Gastroesophageal sphincter (tissue), 4 donors: ENCODE results near the gene MXD3. TPM values are rescaled to one million over a fixed set of nuclear protein-coding genes. Genes with fewer than 3 reads are reported as not detected.

Source experiments
- ATAC-seq: fragments of 150-250 bp; one replicate; pipeline ENCODE4 v1.9.1; 2016; ENCODE audit warnings: mild to moderate bottlenecking, moderate library complexity
- H3K27ac ChIP-seq, 4 donors: fragments of 200-600 bp; sonication (generic) in 3 of 4; 1 replicate in 3 of 4; 2 replicates in 1 of 4; pipeline ENCODE4 v1.5.1; 2016 to 2019
- H3K27me3 ChIP-seq: fragments of 200-600 bp; sonication (generic); one replicate; pipeline ENCODE4 v1.5.1; 2019
- H3K36me3 ChIP-seq, 2 donors: fragments of 200-600 bp; sonication (generic); one replicate each; pipeline ENCODE4 v1.5.1; 2019; ENCODE audit warnings: control low read depth in 1 of 2
- H3K4me1 ChIP-seq, 3 donors: fragments of 200-600 bp; sonication (generic); 1 replicate in 2 of 3; 2 replicates in 1 of 3; pipeline ENCODE4 v1.5.1; 2016 to 2019; ENCODE audit warnings: control low read depth in 2 of 3
- H3K4me3 ChIP-seq, 2 donors: fragments of 200-600 bp; sonication (generic); one replicate each; pipeline ENCODE4 v1.5.1; 2019; ENCODE audit warnings: mild to moderate bottlenecking in 1 of 2, moderate library complexity in 1 of 2
- H3K9me3 ChIP-seq, 3 donors: fragments of 200-600 bp; sonication (generic); one replicate each; pipeline ENCODE4 v1.5.1; 2017 to 2019; ENCODE audit warnings: control low read depth in 2 of 3
- CTCF ChIP-seq, 4 experiments: fragments of 200-600 bp in 2 of 4; fragments of 450-650 bp in 2 of 4; sonication (generic) in 1 of 4; IDR thresholded peaks; one replicate each; pipeline ENCODE4 v1.5.1; 2017 to 2019; ENCODE audit warnings: antibody characterized with exemption in 4 of 4, mild to moderate bottlenecking in 2 of 4, moderate library complexity in 2 of 4
- EP300 ChIP-seq: sonication (generic); formaldehyde crosslinking; IDR thresholded peaks from one replicate; pipeline ENCODE4 v1.6.1; 2017; ENCODE audit warnings: antibody characterized with exemption, mild to moderate bottlenecking
- POLR2A ChIP-seq, 2 donors: fragments of 450-650 bp; IDR thresholded peaks; one replicate each; pipeline ENCODE4 v1.6.1; 2017; ENCODE audit warnings: antibody characterized with exemption in 2 of 2, mild to moderate bottlenecking in 2 of 2, moderate library complexity in 1 of 2
- POLR2AphosphoS5 ChIP-seq: sonication (generic); formaldehyde crosslinking; IDR thresholded peaks from one replicate; pipeline ENCODE4 v1.6.1; 2017; ENCODE audit warnings: antibody characterized with exemption
- WGBS, 2 donors: methylation state at CpG; one replicate each; pipeline ENCODE4 v1.1.5; 2018; ENCODE audit warnings: low coverage in 1 of 2; 5-methylcytosine and 5-hydroxymethylcytosine counted together
- total RNA-seq, 4 donors: library from RNA; depleted of rRNA; stranded (reverse); fragments of >200 nt; gene quantifications; one replicate each; pipeline ENCODE4 v1.1.0, GENCODE V29; 2016

The MXD3 gene
- total RNA-seq, 4 donors from 2014 or later: 1.7 to 10.9 (median 6.3) TPM

- Histone ChIP-seq H3K4me1 (peaks cover 0 to 27% (median 18%) of the 10 kb centered on the region in 3 donors), H3K27me3 (no peaks in the 10 kb centered on the region), H3K27ac (no peak overlapping the region), H3K4me3 (no peak overlapping the region), H3K36me3 (peaks cover 0 to 11% of the 10 kb centered on the region in 2 donors), H3K9me3 (no peaks in the 10 kb centered on the region)
- TF ChIP-seq EP300: no peak
- TF ChIP-seq POLR2A (IDR thresholded peaks at IDR 0.05): no peak
- TF ChIP-seq CTCF (IDR thresholded peaks at IDR 0.05): no peak
- TF ChIP-seq POLR2AphosphoS5: no peak
- ATAC-seq: no peak
- WGBS, 2 donors: no CpG with 5 or more reads among the region's 7 CpGs
These were observed 3.7 kb upstream of the MXD3 start for GRCh38 chr5:177315411-177315810.

- WGBS, 2 donors: 89 to 100% methylated on average over 3 of the region's 18 CpGs
- no peak overlapping the region for H3K4me3 ChIP-seq
- ATAC-seq: no peak
These were observed 3.0 kb upstream of the MXD3 start for GRCh38 chr5:177314376-177315342.

GRCh38 chr5:177313561-177314259 lies 2.0 kb upstream of the MXD3 start:
- no peak for TF ChIP-seq CTCF (IDR thresholded peaks at IDR 0.05)
- TF ChIP-seq POLR2A (IDR thresholded peaks at IDR 0.05): no peak
- Histone ChIP-seq H3K4me3 (no peak overlapping the region), H3K27ac (no peak overlapping the region), H3K27me3 (no peaks in the 10 kb centered on the region), H3K9me3 (no peaks in the 10 kb centered on the region), H3K4me1 (peaks cover 0 to 28% (median 18%) of the 10 kb centered on the region in 3 donors), H3K36me3 (peaks cover 0 to 7% of the 10 kb centered on the region in 2 donors)
- no peak for ATAC-seq
- WGBS, 2 donors: 86 to 100% methylated on average over 2 to 5 of the region's 15 CpGs

More at GRCh38 chr5:177314376-177315342, 3.0 kb upstream of the MXD3 start:
- Histone ChIP-seq H3K27ac (no peak overlapping the region), H3K27me3 (no peaks in the 10 kb centered on the region), H3K9me3 (no peaks in the 10 kb centered on the region), H3K36me3 (peaks cover 0 to 7% of the 10 kb centered on the region in 2 donors), H3K4me1 (peaks cover 0 to 28% (median 18%) of the 10 kb centered on the region in 3 donors)
- TF ChIP-seq EP300 (no peak), CTCF (IDR thresholded peaks at IDR 0.05) (no peak), POLR2A (IDR thresholded peaks at IDR 0.05) (no peak), POLR2AphosphoS5 (no peak)

- no peak for ATAC-seq
- Histone ChIP-seq H3K27ac (peak overlapping the region in 1 of 4 donors; percentile 74), H3K9me3 (no peaks in the 10 kb centered on the region), H3K27me3 (no peaks in the 10 kb centered on the region), H3K36me3 (peaks cover 0 to 11% of the 10 kb centered on the region in 2 donors), H3K4me1 (peaks cover 0 to 28% (median 18%) of the 10 kb centered on the region in 3 donors), H3K4me3 (peak overlapping the region in 1 of 2 donors; percentile 63)
- TF ChIP-seq CTCF (IDR thresholded peaks at IDR 0.05) (no peak), EP300 (no peak), POLR2AphosphoS5 (no peak), POLR2A (IDR thresholded peaks at IDR 0.05) (no peak)
- WGBS, 2 donors: 17% methylated on average over 7 of the region's 19 CpGs; no CpG with 5 or more reads in 1 of the 2 donors
These were observed 1.0 kb upstream of the MXD3 start for GRCh38 chr5:177312649-177313181.
